HL-60 (cell line): ENCODE data around the gene MSH2.

Experiments used
- DNase-seq, 2 experiments: peaks; one replicate each; pipeline ENCODE4 v3.0.0-alpha.2; 2010 to 2020; ENCODE audit warnings: low read depth in 1 of 2, low spot score in 1 of 2
- H3K27ac ChIP-seq: fragments of 250-450 bp; sonication (Bioruptor Pico); replicated peaks from 2 replicates; pipeline ENCODE4 v1.5.1; 2020; ENCODE audit warnings: mild to moderate bottlenecking, moderate library complexity
- H3K27me3 ChIP-seq: fragments of 250-450 bp; sonication (Bioruptor Pico); 2 replicates; pipeline ENCODE4 v1.5.1; 2021; ENCODE audit warnings: mild to moderate bottlenecking, moderate library complexity; ENCODE audit not compliant: insufficient read depth, poor library complexity, severe bottlenecking
- H3K4me3 ChIP-seq: replicated peaks from 2 replicates; pipeline ENCODE4 v1.5.1; 2011; ENCODE audit warnings: mild to moderate bottlenecking, control low read depth, low read length; ENCODE audit not compliant: insufficient read depth
- CTCF ChIP-seq: IDR thresholded peaks from one replicate; pipeline ENCODE4 v1.5.1; 2011; ENCODE audit warnings: low read length, control low read depth, inconsistent platforms; ENCODE audit not compliant: insufficient read depth
- GABPA ChIP-seq: IDR thresholded peaks from 2 replicates; pipeline ENCODE4 v1.6.1; 2012; ENCODE audit warnings: low read depth
- POLR2AphosphoS5 ChIP-seq: IDR thresholded peaks from 2 replicates; pipeline ENCODE4 v1.6.1; 2012; ENCODE audit warnings: low read depth
- REST ChIP-seq: IDR thresholded peaks from 2 replicates; pipeline ENCODE4 v1.6.1; 2012; ENCODE audit warnings: low read depth; ENCODE audit not compliant: insufficient replicate concordance
- SPI1 ChIP-seq: IDR thresholded peaks from 2 replicates; pipeline ENCODE4 v1.6.1; 2012; ENCODE audit warnings: low read depth, mild to moderate bottlenecking, borderline replicate concordance

The MSH2 gene

GRCh38 chr2:47506024-47506423 lies 103.1 kb downstream of the MSH2 start:
- H3K27ac ChIP-seq: no peak overlapping the region
- TF ChIP-seq POLR2AphosphoS5 (no peak), SPI1 (no peak), GABPA (no peak)
- H3K4me3 ChIP-seq: no peak overlapping the region
- H3K27me3 ChIP-seq: no peaks in the 10 kb centered on the region
- DNase-seq: no peak

GRCh38 chr2:47506436-47506835 lies 103.5 kb downstream of the MSH2 start:
- no peaks in the 10 kb centered on the region for H3K27me3 ChIP-seq

GRCh38 chr2:47508080-47508479 lies 105.1 kb downstream of the MSH2 start:
- Histone ChIP-seq H3K4me3 (no peak overlapping the region), H3K27me3 (no peaks in the 10 kb centered on the region), H3K27ac (no peak overlapping the region)
- TF ChIP-seq GABPA (no peak), POLR2AphosphoS5 (no peak), REST (no peak), CTCF (no peak), SPI1 (no peak)
- DNase-seq: no peak

More at GRCh38 chr2:47506436-47506835, 103.5 kb downstream of the MSH2 start:
- H3K4me3 ChIP-seq: no peak overlapping the region
- TF ChIP-seq GABPA: no peak
- no peak for TF ChIP-seq REST
- TF ChIP-seq POLR2AphosphoS5: no peak
- TF ChIP-seq SPI1: no peak
- TF ChIP-seq CTCF: no peak
- no peak for DNase-seq
- no peak overlapping the region for H3K27ac ChIP-seq

- TF ChIP-seq CTCF (no peak), SPI1 (no peak), GABPA (no peak), POLR2AphosphoS5 (no peak), REST (no peak)
- H3K27ac ChIP-seq: no peak overlapping the region
- no peak for DNase-seq
- H3K27me3 ChIP-seq: no peaks in the 10 kb centered on the region
- no peak overlapping the region for H3K4me3 ChIP-seq
Measured at GRCh38 chr2:47508641-47509040, 105.7 kb downstream of the MSH2 start.
